Measurements from ENCODE around the gene ANKRD42. TPM values are rescaled to one million over a fixed set of nuclear protein-coding genes. Genes with fewer than 3 reads are reported as not detected.
"Not testable (repeated sequence)": the region's sequence is repeated elsewhere in the genome, so short reads cannot be mapped to it uniquely, and the experiment has no call there.

Gene ANKRD42
- total RNA-seq, 2 donors from 2014 or later: 8.0 to 8.2 TPM

DNA sequence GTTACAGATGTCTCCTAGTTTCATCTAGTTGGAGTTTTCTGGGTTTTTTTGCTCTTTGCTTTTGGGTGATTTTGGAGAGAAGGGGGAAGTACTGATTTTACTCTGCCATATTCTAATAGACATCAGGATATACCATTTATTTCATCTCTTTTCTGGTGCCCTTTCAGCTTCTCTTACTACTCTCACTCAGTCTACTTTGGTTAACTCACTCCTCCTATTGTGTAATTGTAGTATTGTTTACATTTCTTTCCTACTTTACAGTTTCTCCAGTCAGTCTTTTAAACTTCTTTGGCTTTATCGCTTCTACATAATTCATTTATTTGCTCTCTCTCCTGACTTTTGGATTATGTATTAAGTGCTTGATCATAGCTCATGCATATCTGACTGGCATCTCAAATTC is 6.5 kb downstream of the ANKRD42 start:
- H3K36me3 ChIP-seq: no peaks in the 10 kb centered on the region
- H3K9ac ChIP-seq (ENCODE audit: low read depth in 2 of 2, low read length in 2 of 2): no peak overlapping the region
- no peaks in the 10 kb centered on the region for H3K9me3 ChIP-seq
- H3K27ac ChIP-seq: no peak overlapping the region
- no peaks in the 10 kb centered on the region for H3K27me3 ChIP-seq
- H3K4me1 ChIP-seq: no peaks in the 10 kb centered on the region
- no peak overlapping the region for H3K4me3 ChIP-seq
- TF ChIP-seq, protein P1, sequence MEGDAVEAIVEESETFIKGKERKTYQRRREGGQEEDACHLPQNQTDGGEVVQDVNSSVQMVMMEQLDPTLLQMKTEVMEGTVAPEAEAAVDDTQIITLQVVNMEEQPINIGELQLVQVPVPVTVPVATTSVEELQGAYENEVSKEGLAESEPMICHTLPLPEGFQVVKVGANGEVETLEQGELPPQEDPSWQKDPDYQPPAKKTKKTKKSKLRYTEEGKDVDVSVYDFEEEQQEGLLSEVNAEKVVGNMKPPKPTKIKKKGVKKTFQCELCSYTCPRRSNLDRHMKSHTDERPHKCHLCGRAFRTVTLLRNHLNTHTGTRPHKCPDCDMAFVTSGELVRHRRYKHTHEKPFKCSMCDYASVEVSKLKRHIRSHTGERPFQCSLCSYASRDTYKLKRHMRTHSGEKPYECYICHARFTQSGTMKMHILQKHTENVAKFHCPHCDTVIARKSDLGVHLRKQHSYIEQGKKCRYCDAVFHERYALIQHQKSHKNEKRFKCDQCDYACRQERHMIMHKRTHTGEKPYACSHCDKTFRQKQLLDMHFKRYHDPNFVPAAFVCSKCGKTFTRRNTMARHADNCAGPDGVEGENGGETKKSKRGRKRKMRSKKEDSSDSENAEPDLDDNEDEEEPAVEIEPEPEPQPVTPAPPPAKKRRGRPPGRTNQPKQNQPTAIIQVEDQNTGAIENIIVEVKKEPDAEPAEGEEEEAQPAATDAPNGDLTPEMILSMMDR (IDR thresholded peaks at IDR 0.05): no peak
- intact Hi-C loops (cut with DNase I): no loop called here
- DNase-seq: no peak

DNA sequence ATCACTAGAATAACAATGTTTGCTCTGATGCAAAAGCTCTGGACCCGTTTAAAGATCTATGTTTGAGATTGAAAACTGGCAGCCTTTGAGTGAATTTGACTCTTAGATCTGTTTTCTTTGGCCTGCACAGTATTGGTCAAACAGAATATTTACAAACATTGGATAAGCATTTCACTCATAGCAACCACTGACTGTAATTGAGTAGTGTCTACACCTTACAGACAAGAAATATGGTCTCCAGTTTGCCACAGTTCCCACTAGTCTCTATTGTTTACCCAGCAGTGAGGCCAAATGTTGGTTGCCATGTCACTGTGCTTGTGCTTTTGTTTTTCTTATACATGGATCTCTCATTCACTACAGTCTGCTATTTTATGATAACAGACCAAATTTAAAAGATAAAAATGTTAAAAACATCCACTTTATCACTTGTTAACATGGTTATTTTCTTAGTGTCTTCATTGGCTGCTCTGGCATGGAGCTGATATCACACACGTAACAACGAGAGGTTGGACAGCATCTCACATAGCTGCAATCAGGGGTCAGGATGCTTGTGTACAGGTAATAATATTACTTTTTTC is 12.2 kb downstream of the ANKRD42 start:
- Histone ChIP-seq H3K27me3 (no peaks in the 10 kb centered on the region), H3K27ac (no peak overlapping the region), H3K9ac (ENCODE audit: low read depth in 2 of 2, low read length in 2 of 2) (no peak overlapping the region), H3K36me3 (no peaks in the 10 kb centered on the region), H3K9me3 (no peaks in the 10 kb centered on the region), H3K4me3 (no peak overlapping the region), H3K4me1 (no peaks in the 10 kb centered on the region)
- DNase-seq: no peak
- TF ChIP-seq, protein P1 (IDR thresholded peaks at IDR 0.05): no peak
- intact Hi-C loops (cut with DNase I): no loop called here

DNA sequence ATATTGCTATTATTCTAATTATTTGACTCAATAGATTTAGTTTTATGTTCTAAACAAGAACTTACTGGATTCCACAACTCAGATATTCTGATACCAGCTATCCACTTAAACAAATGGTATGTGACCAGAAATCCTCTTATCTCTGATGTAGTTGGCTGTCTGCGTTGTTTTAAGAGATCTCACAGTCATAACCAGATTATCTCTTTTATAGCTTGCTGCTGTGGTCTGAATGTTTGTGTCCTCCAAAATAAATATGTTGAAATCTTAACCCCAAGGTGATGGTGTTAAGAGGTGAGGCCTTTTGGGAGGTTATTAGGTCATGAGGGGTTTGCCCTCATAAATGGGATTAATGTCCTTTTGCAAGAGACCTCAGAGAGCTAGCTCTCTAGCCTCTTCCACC is 12.7 kb downstream of the ANKRD42 start:
- Histone ChIP-seq H3K9me3 (no peaks in the 10 kb centered on the region), H3K27ac (no peak overlapping the region), H3K9ac (ENCODE audit: low read depth in 2 of 2, low read length in 2 of 2) (no peak overlapping the region), H3K4me3 (no peak overlapping the region), H3K27me3 (no peaks in the 10 kb centered on the region), H3K36me3 (no peaks in the 10 kb centered on the region), H3K4me1 (no peaks in the 10 kb centered on the region)
- intact Hi-C loops (cut with DNase I): no loop called here
- TF ChIP-seq, protein P1 (IDR thresholded peaks at IDR 0.05): no peak
- no peak for DNase-seq

DNA sequence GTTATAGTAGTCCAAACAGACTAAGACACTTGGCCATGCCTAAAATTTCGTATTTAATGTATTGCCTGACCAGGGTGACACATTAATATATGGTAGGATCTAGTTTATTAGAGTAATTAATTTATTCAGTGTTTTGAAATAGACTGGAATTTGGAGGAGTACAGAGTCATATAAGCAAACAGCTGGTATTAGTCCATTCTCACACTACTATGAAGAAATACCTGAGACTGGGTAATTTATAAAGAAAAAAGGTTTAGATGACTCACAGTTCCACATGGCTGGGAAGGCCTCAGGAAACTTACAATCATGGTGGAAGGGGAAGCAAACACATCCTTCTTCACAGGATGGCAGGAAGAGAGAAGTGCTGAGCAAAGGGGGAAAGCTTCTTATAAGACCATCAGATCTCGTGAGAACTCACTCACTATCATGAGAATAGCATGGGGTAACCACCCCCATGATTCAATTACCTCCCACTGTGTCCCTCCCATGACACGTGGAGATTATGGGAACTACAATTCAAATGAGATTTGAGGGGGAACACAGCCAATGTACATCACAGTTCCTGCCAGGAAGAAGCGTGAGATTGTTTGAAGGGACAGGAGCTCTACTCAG is 13.4 kb downstream of the ANKRD42 start:
- H3K27ac ChIP-seq; H3K4me3 ChIP-seq; H3K9me3 ChIP-seq; H3K27me3 ChIP-seq; intact Hi-C loops (cut with DNase I); H3K9ac ChIP-seq (ENCODE audit: low read depth in 2 of 2, low read length in 2 of 2); H3K4me1 ChIP-seq; H3K36me3 ChIP-seq; DNase-seq: not testable (repeated sequence)

DNA sequence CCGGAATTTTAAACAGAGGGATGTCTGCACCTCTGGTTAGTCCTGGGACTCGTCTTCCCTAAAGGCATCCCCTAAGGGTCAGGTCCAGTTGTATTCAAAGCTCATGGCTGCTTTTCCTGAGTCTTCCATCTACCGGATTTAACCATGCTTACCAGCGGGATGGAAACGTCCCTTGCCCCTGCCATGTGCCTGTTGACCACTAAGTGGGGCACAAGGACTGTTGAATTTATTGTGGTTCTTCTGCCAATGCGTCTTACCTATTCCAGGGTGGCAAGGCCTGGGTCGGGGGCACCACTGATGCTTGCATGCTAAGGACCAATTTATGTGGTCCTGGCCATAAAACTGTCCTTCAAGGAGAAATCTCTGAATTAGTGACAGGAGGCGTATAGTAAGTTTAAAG is 25.6 kb downstream of the ANKRD42 start:
- H3K9me3 ChIP-seq: no peaks in the 10 kb centered on the region
- H3K4me3 ChIP-seq: no peak overlapping the region
- no peak overlapping the region for H3K27ac ChIP-seq
- H3K9ac ChIP-seq (ENCODE audit: low read depth in 2 of 2, low read length in 2 of 2): no peak overlapping the region
- H3K27me3 ChIP-seq: no peaks in the 10 kb centered on the region
- TF ChIP-seq, protein P1 (IDR thresholded peaks at IDR 0.05): no peak
- no peaks in the 10 kb centered on the region for H3K4me1 ChIP-seq
- DNase-seq: no peak
- intact Hi-C loops (cut with DNase I): no loop called here
- H3K36me3 ChIP-seq: no peaks in the 10 kb centered on the region

DNA sequence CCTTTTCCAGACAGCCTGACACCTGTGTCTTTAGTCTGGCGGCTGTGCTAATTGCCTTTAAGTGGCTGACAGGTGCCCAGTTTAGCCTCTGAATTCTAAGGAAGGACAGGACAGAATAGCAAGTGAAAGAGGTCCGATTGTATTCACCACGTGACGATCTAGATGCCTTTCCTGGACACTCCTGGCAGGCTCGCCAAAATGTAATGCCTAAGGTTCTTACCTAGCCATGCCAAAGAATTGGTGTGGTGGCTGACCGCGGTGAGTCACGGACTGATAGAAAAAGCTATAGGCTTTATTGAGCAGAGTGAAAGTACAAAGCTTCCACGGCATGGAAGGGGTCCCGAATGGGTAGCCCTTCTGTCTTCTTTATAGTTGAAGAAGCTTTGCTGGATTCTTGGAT is 26.7 kb downstream of the ANKRD42 start:
- Histone ChIP-seq H3K9ac (ENCODE audit: low read depth in 2 of 2, low read length in 2 of 2) (no peak overlapping the region), H3K36me3 (no peaks in the 10 kb centered on the region), H3K27ac (no peak overlapping the region), H3K9me3 (no peaks in the 10 kb centered on the region), H3K4me3 (no peak overlapping the region), H3K4me1 (no peaks in the 10 kb centered on the region), H3K27me3 (no peaks in the 10 kb centered on the region)
- DNase-seq: no peak
- TF ChIP-seq, protein P1 (IDR thresholded peaks at IDR 0.05): no peak
- intact Hi-C loops (cut with DNase I): no loop called here

All from colonic mucosa (tissue), 4 donors.